Naive thymus-derived CD4-positive, alpha-beta T cell (primary cell): ENCODE measurements around the gene ZNF75A. TPM values are rescaled to one million over a fixed set of nuclear protein-coding genes. Genes with fewer than 3 reads are reported as not detected.

Experiments
- ATAC-seq: fragments of 150-1000 bp; cut with Tn5 transposase; 2 replicates; pipeline ENCODE4 v1.10.0; 2021; ENCODE audit warnings: mild to moderate bottlenecking, moderate library complexity
- CTCF ChIA-PET: fragments of 350-600 bp; sonication (Branson Sonifier 250); formaldehyde crosslinking; loops from one replicate; lab custom pipeline; 2021; ENCODE audit warnings: antibody characterized with exemption; lab: Charles Lee
- POLR2A ChIA-PET: fragments of 350-600 bp; sonication (Branson Sonifier 250); formaldehyde crosslinking; loops from one replicate; lab custom pipeline; 2021; ENCODE audit warnings: antibody characterized with exemption, inconsistent platforms; lab: Charles Lee
- DNase-seq, 9 donors: peaks; one replicate each; pipeline versions ENCODE4 v3.0.0 to v3.0.0-alpha.2; 2020 to 2022; ENCODE audit warnings: mixed read lengths in 1 of 9
- H3K27ac ChIP-seq: one replicate; pipeline ENCODE4 v1.7.0; 2013; ENCODE audit warnings: mild to moderate bottlenecking, low read depth, low read length, moderate library complexity
- H3K27me3 ChIP-seq, 2 donors: one replicate each; pipeline ENCODE4 v1.7.0; 2013; ENCODE audit warnings: low read length in 2 of 2, mild to moderate bottlenecking in 2 of 2, moderate library complexity in 2 of 2; ENCODE audit not compliant: control insufficient read depth in 2 of 2, insufficient read depth in 2 of 2
- H3K36me3 ChIP-seq, 3 experiments: 1 replicate in 2 of 3; 2 replicates in 1 of 3; pipeline ENCODE4 v1.7.0; 2013; ENCODE audit warnings: low read length in 3 of 3, mild to moderate bottlenecking in 3 of 3, moderate library complexity in 1 of 3; ENCODE audit not compliant: insufficient read depth in 3 of 3, control insufficient read depth in 2 of 3
- H3K4me1 ChIP-seq, 2 donors: one replicate each; pipeline ENCODE4 v1.7.0; 2013; ENCODE audit warnings: low read length in 2 of 2, mild to moderate bottlenecking in 2 of 2, moderate library complexity in 1 of 2; ENCODE audit not compliant: control insufficient read depth in 2 of 2, insufficient read depth in 2 of 2
- H3K4me3 ChIP-seq: 2 replicates; pipeline ENCODE4 v1.7.0; 2013; ENCODE audit warnings: mild to moderate bottlenecking, low read length
- H3K9me3 ChIP-seq, 3 experiments: 1 replicate in 2 of 3; 2 replicates in 1 of 3; pipeline ENCODE4 v1.7.0; 2013; ENCODE audit warnings: low read length in 3 of 3; ENCODE audit not compliant: control insufficient read depth in 2 of 3
- H3K27ac Mint-ChIP-seq, 9 donors: one replicate each; pipeline ENCODE4 v1.8.0; 2020 to 2022; ENCODE audit warnings: mixed read lengths in 9 of 9, mild to moderate bottlenecking in 8 of 9, moderate library complexity in 5 of 9, inconsistent platforms in 2 of 9
- H3K27me3 Mint-ChIP-seq, 5 donors: one replicate each; pipeline ENCODE4 v1.8.0; 2021 to 2022; ENCODE audit warnings: mixed read lengths in 5 of 5, mild to moderate bottlenecking in 1 of 5
- H3K36me3 Mint-ChIP-seq, 5 donors: one replicate each; pipeline ENCODE4 v1.8.0; 2020 to 2022; ENCODE audit warnings: mixed read lengths in 5 of 5, mild to moderate bottlenecking in 3 of 5, inconsistent platforms in 1 of 5
- H3K4me1 Mint-ChIP-seq, 7 donors: one replicate each; pipeline ENCODE4 v1.8.0; 2020 to 2022; ENCODE audit warnings: mixed read lengths in 7 of 7, mild to moderate bottlenecking in 3 of 7, inconsistent platforms in 1 of 7
- H3K4me3 Mint-ChIP-seq, 10 donors: one replicate each; pipeline ENCODE4 v1.8.0; 2020 to 2022; ENCODE audit warnings: mild to moderate bottlenecking in 10 of 10, mixed read lengths in 10 of 10, moderate library complexity in 6 of 10, inconsistent platforms in 2 of 10
- H3K9me3 Mint-ChIP-seq, 11 donors: one replicate each; pipeline ENCODE4 v1.8.0; 2020 to 2022; ENCODE audit warnings: mixed read lengths in 11 of 11, mild to moderate bottlenecking in 4 of 11, inconsistent platforms in 1 of 11, moderate library complexity in 1 of 11
- intact Hi-C, 2 donors: fragments of 100-400 bp; cut with micrococcal nuclease; formaldehyde crosslinking; loops; one replicate each; pipeline ENCODE4 v1.15.1; 2023
- polyA plus RNA-seq, 2 donors: library from polyadenylated mRNA; unstranded; fragments of 300-500 nt; fragmentation: Illumina TruSeq; gene quantifications; one replicate each; pipeline ENCODE4 v1.2.3, GENCODE V29; 2021
- total RNA-seq, 6 experiments: library from RNA in 5 of 6; stranded (reverse) in 5 of 6; gene quantifications; 1 replicate in 5 of 6; 2 replicates in 1 of 6; pipeline ENCODE4 v1.2.3 and lab custom pipeline; 2021 to 2026

ZNF75A gene
- total and polyA plus RNA-seq, 7 experiments from 2014 or later = 27.7 to 90.6 (median 39.1) TPM

DNA sequence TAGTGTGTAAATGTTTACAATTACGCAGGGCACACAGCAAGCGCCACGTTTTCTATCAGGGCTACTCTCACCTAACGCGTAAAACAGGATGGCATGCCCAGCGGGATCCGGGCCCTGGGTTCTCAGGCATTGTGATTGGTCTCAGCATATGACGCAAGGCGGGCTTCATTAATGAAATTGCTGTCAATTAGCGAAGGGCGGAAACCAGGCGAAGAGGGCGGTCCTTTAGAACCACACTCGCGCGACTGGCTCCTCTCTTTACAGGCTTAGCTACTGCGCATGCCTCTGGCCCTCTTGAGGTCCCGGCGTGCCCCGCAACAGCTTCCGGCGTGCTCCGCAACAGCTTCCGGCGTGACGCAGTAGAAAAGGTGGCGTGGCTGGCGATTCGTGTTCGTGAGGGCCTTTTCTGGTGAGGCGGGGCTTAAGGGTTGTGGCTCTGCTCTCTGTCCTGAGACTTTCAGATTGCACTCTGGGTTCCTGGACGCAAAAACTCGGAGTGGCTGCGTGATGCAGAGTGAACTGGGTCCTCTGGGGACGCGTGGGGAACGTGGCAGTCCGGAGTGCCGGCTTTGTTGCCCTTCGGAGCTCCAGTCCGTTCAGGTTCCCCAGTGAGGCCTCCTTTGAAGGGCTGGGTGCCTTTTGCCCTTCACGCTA lies 59.6 kb downstream of the ZNF75A start:
- Histone ChIP-seq H3K4me3 (peak overlapping the region; percentile 70), H3K36me3 (no peaks in the 10 kb centered on the region), H3K4me1 (peaks cover 0 to 6% of the 10 kb centered on the region in 2 donors), H3K27me3 (no peaks in the 10 kb centered on the region), H3K9me3 (peaks cover 0 to 11% (median 0%) of the 10 kb centered on the region in 3 experiments), H3K27ac (peak overlapping the region; percentile 79)
- Mint-ChIP-seq H3K9me3 (peaks cover 9 to 62% (median 41%) of the 10 kb centered on the region in 11 donors), H3K27me3 (peaks cover 0 to 30% (median 21%) of the 10 kb centered on the region in 5 donors), H3K4me1 (peaks cover 0 to 19% (median 12%) of the 10 kb centered on the region in 7 donors), H3K4me3 (peak overlapping the region; percentile 37 to 92 (median 84)), H3K36me3 (peaks cover 7 to 19% (median 14%) of the 10 kb centered on the region in 5 donors), H3K27ac (peak overlapping the region; percentile 73 to 96 (median 91))
- DNase-seq (peak; percentile 50 to 92 (median 87)), ATAC-seq (peak; percentile 93)
- POLR2A ChIA-PET = interaction anchor here (0.6 to 2.8 kb wide), 11 partner anchors 9 to 215 kb away, joined by 3 to 21 read pairs (median 3); partner anchors contain the start of genes NAA60, ZNF174, ZNF263 and ZNF597
- CTCF ChIA-PET = no interaction called here
- intact Hi-C loops = loop anchor here in 1 of 2 donors (1.0 to 2.0 kb wide), 5 partner anchors 36 to 92 kb away; partner anchors contain the start of genes NAA60, TIGD7, ZNF174 and ZNF263

Other genes starting within 250 kb of the ZNF75A start
- gene IL32, start 239.9 kb upstream of the ZNF75A start, total RNA-seq = 1,000 to 10,000 TPM in 1 of 5 experiments, 100 to 1,000 TPM in 4; 351 to 3,697 (median 587) TPM
- 1,000 to 10,000 TPM; 1,418 to 1,605 TPM for gene IL32, start 239.9 kb upstream of the ZNF75A start, polyA plus RNA-seq
- under 1 TPM in 3 of 5 experiments, not detected in 2; 0.22 to 0.61 (median 0.29) TPM for gene ZSCAN10, start 206.2 kb upstream of the ZNF75A start, total RNA-seq
- under 1 TPM in 1 of 2 donors, not detected in 1; 0.35 TPM for gene ZSCAN10, start 206.2 kb upstream of the ZNF75A start, polyA plus RNA-seq
- under 1 TPM in 1 of 5 experiments, not detected in 4; 0.29 TPM for gene ZNF205, start 192.9 kb upstream of the ZNF75A start, total RNA-seq
- under 1 TPM in 1 of 2 donors, not detected in 1; 0.09 TPM for gene ZNF205, start 192.9 kb upstream of the ZNF75A start, polyA plus RNA-seq
- 10 to 100 TPM in 3 of 5 experiments, 1 to 10 TPM in 2; 3.8 to 14.0 (median 11.8) TPM for gene ZNF213, start 170.5 kb upstream of the ZNF75A start, total RNA-seq
- gene ZNF213, start 170.5 kb upstream of the ZNF75A start, polyA plus RNA-seq = 1 to 10 TPM; 1.7 to 3.4 TPM
- under 1 TPM in 2 of 5 experiments, not detected in 3; 0.38 to 0.41 TPM for gene OR1F1, start 117.3 kb upstream of the ZNF75A start, total RNA-seq
- gene OR1F1, start 117.3 kb upstream of the ZNF75A start, polyA plus RNA-seq = under 1 TPM in 1 of 2 donors, not detected in 1; 0.35 TPM
- gene ZNF200, start 70.3 kb upstream of the ZNF75A start, total RNA-seq = 10 to 100 TPM in 3 of 5 experiments, 1 to 10 TPM in 2; 4.8 to 33.3 (median 16.6) TPM
- gene ZNF200, start 70.3 kb upstream of the ZNF75A start, polyA plus RNA-seq = 10 to 100 TPM; 12.3 to 20.2 TPM
- 10 to 100 TPM in 1 of 5 experiments, 1 to 10 TPM in 1, under 1 TPM in 2, not detected in 1; 0.38 to 38.1 (median 2.4) TPM for gene MEFV, start 48.9 kb upstream of the ZNF75A start, total RNA-seq
- under 1 TPM in 1 of 2 donors, not detected in 1; 0.18 TPM for gene MEFV, start 48.9 kb upstream of the ZNF75A start, polyA plus RNA-seq
- 10 to 100 TPM; 26.1 to 51.6 (median 36.9) TPM for gene ZNF263, start 22.0 kb upstream of the ZNF75A start, total RNA-seq
- 10 to 100 TPM; 61.1 to 80.2 TPM for gene ZNF263, start 22.0 kb upstream of the ZNF75A start, polyA plus RNA-seq
- 10 to 100 TPM in 2 of 5 experiments, 1 to 10 TPM in 3; 4.9 to 18.4 (median 5.5) TPM for gene TIGD7, start 67 bp upstream of the ZNF75A start, total RNA-seq
- gene TIGD7, start 67 bp upstream of the ZNF75A start, polyA plus RNA-seq = 1 to 10 TPM; 5.6 to 6.0 TPM
- gene OR2C1, start 50.4 kb downstream of the ZNF75A start, total RNA-seq = under 1 TPM in 3 of 5 experiments, not detected in 2; 0.35 to 0.65 (median 0.50) TPM
- gene OR2C1, start 50.4 kb downstream of the ZNF75A start, polyA plus RNA-seq = under 1 TPM; 0.24 to 0.65 TPM
- gene ZSCAN32, start 95.5 kb downstream of the ZNF75A start, total RNA-seq = 10 to 100 TPM in 4 of 5 experiments, 1 to 10 TPM in 1; 9.7 to 31.1 (median 19.0) TPM
- gene ZSCAN32, start 95.5 kb downstream of the ZNF75A start, polyA plus RNA-seq = 10 to 100 TPM; 14.6 to 24.3 TPM
- gene ZNF174, start 95.7 kb downstream of the ZNF75A start, total RNA-seq = 10 to 100 TPM in 3 of 5 experiments, 1 to 10 TPM in 2; 4.7 to 22.8 (median 13.5) TPM
- 10 to 100 TPM; 11.0 to 26.4 TPM for gene ZNF174, start 95.7 kb downstream of the ZNF75A start, polyA plus RNA-seq
- 1 to 10 TPM; 2.2 to 5.9 (median 3.8) TPM for gene ZNF597, start 138.0 kb downstream of the ZNF75A start, total RNA-seq
- gene ZNF597, start 138.0 kb downstream of the ZNF75A start, polyA plus RNA-seq = 1 to 10 TPM; 1.7 to 2.1 TPM
- 10 to 100 TPM; 38.7 to 63.7 (median 55.3) TPM for gene NAA60, start 138.2 kb downstream of the ZNF75A start, total RNA-seq
- gene NAA60, start 138.2 kb downstream of the ZNF75A start, polyA plus RNA-seq = 10 to 100 TPM; 41.2 to 58.9 TPM
- not detected for gene C16orf90, start 190.0 kb downstream of the ZNF75A start, total RNA-seq
- gene C16orf90, start 190.0 kb downstream of the ZNF75A start, polyA plus RNA-seq = not detected
- 10 to 100 TPM; 16.9 to 33.2 (median 28.0) TPM for gene CLUAP1, start 195.5 kb downstream of the ZNF75A start, total RNA-seq
- gene CLUAP1, start 195.5 kb downstream of the ZNF75A start, polyA plus RNA-seq = 10 to 100 TPM; 31.5 to 44.2 TPM